GM12865 (cell line): ENCODE results near the gene RIC8B.

Experiments used
- DNase-seq: peaks from one replicate; pipeline ENCODE4 v3.0.0; 2010; ENCODE audit warnings: low read depth
- H3K4me3 ChIP-seq: 2 replicates; pipeline ENCODE4 v1.5.1; 2011; ENCODE audit warnings: mild to moderate bottlenecking, low read depth, low read length, control low read depth
- TF ChIP-seq, protein P1 (sequence below): IDR thresholded peaks from 2 replicates; pipeline ENCODE4 v1.5.1; 2011; ENCODE audit warnings: low read length, control low read depth, low read depth, inconsistent platforms; ENCODE audit not compliant: insufficient read depth; ENCODE audit errors: missing control alignments

RIC8B gene

DNA sequence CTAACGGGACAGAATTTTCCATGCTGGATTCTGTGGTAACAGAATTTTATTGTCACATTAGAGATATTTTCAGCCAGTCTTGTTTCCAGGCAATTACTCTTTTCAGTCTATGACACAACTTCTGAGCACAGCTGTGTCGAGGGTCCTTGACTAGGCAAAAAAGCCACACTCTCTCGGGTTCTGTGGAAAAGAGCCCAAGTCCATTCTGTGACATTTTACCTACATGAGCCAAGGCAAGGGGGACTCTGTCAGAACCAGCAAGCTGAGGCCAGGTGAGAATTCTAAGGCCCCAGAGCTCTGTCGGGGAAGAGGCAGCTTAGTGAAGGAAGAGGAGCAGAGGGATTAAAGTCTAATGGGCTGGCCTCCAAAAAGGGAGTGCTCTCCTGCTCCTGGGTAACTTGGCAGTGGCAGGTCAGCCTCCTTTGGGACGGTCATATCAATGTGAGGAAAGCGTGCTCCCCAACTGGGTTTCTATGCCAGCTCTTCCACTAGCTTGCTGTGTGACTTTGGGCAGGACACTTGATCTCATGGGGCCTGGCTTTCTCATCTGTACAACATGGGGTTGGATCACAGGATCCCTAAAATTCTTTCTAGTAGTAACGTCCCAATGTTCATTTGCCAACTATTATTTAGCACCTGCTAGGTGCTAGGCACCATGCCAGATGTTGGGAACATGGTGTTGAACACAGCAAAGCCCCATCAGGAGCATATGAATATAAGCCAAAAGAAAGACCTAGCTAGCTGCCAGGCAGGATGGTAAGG is 16.0 kb upstream of the RIC8B start:
- no peak for DNase-seq

DNA sequence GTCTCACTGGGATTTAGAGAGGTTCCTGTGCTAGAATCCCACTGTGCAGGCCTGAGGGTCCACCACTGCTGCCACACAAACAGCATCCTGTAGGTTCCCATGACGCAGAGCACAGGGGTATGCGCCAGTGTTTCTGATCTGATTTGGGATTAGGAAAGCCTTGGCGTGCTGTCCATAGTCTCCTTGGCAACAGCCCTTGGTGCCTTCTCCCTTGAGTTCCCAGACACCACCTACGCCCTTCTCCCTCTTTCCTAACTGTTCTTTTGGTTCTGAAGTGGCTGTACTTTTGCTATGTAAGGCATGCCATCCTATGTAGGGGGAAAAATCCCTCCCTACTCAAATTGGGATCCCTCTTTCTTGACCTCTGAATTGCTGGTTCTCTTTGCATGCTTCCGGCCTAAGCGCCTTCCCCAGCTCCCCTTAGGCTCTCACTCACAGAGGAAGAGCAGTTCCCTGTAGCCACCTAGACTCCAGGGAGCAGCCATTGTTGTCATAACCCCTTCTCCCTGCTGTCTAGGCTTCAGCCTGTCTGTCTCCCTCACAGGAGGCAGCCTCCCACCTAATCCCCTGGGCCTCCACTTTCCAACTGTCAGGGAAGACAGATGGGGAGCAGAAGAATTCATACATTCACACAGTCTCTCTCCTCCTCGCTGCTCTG is 14.8 kb upstream of the RIC8B start:
- TF ChIP-seq, protein P1, sequence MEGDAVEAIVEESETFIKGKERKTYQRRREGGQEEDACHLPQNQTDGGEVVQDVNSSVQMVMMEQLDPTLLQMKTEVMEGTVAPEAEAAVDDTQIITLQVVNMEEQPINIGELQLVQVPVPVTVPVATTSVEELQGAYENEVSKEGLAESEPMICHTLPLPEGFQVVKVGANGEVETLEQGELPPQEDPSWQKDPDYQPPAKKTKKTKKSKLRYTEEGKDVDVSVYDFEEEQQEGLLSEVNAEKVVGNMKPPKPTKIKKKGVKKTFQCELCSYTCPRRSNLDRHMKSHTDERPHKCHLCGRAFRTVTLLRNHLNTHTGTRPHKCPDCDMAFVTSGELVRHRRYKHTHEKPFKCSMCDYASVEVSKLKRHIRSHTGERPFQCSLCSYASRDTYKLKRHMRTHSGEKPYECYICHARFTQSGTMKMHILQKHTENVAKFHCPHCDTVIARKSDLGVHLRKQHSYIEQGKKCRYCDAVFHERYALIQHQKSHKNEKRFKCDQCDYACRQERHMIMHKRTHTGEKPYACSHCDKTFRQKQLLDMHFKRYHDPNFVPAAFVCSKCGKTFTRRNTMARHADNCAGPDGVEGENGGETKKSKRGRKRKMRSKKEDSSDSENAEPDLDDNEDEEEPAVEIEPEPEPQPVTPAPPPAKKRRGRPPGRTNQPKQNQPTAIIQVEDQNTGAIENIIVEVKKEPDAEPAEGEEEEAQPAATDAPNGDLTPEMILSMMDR = no peak
- DNase-seq = no peak
- peak overlapping the region; percentile 59 for H3K4me3 ChIP-seq

More for the DNA sequence above, 16.0 kb upstream of the RIC8B start:
- H3K4me3 ChIP-seq = no peak overlapping the region
- TF ChIP-seq, protein P1 = no peak

GRCh38 chr12:106760184-106760531 is 14.3 kb upstream of the RIC8B start:
- DNase-seq = peak; percentile 89
- peak overlapping the region; percentile 59 for H3K4me3 ChIP-seq
- TF ChIP-seq, protein P1 = no peak

DNA sequence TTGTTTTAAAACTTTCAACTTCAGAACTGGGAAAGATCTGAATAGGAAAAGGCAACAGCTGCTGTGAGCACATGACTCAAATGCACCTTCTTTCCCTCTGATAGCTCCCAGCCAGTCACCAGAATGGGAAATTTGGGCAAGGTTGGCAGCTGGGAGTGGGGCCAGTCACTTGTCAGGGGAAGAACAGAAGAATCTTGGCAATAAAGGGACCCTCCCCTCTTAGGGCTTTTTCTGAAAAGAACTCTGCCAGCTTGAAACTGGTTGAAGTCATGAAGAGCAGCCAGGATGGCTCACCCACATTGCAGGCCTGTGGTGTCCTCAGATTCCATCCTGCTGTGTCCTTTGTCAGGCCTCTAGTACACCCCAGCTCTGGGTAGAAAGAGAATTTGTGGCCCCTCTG is 10.3 kb upstream of the RIC8B start:
- H3K4me3 ChIP-seq = no peak overlapping the region

DNA sequence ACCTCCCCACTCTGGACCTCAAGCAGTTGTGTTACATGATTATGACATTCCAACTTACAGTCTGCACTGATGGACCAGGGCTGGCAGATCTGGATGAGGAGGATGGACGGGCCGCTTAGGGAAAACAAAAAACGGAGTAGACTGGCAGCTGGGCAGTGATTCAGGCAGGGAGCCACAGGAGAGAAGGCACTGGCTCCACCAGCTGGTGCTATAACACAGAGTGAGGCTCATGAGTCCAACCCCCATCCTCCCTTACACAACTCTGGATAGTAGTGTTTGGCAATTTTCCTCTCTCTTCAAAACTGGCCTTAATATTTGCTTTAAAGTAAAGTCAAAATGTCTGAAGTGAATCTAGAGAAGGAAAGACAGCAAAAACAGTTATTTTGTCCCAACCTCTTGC is 9.7 kb upstream of the RIC8B start:
- TF ChIP-seq, protein P1 = no peak
- DNase-seq = no peak
- no peak overlapping the region for H3K4me3 ChIP-seq

More for the DNA sequence above, 10.3 kb upstream of the RIC8B start:
- DNase-seq = no peak
- TF ChIP-seq, protein P1 = no peak

- TF ChIP-seq, protein P1 = no peak
- no peak for DNase-seq
- no peak overlapping the region for H3K4me3 ChIP-seq
Observed at GRCh38 chr12:106766393-106766826, 8.1 kb upstream of the RIC8B start.
